Measurements from ENCODE around the gene DNMT3L.
"Not testable (repeated sequence)": the region's sequence is repeated elsewhere in the genome, so short reads cannot be mapped to it uniquely, and the experiment has no call there.

DNMT3L gene

DNA sequence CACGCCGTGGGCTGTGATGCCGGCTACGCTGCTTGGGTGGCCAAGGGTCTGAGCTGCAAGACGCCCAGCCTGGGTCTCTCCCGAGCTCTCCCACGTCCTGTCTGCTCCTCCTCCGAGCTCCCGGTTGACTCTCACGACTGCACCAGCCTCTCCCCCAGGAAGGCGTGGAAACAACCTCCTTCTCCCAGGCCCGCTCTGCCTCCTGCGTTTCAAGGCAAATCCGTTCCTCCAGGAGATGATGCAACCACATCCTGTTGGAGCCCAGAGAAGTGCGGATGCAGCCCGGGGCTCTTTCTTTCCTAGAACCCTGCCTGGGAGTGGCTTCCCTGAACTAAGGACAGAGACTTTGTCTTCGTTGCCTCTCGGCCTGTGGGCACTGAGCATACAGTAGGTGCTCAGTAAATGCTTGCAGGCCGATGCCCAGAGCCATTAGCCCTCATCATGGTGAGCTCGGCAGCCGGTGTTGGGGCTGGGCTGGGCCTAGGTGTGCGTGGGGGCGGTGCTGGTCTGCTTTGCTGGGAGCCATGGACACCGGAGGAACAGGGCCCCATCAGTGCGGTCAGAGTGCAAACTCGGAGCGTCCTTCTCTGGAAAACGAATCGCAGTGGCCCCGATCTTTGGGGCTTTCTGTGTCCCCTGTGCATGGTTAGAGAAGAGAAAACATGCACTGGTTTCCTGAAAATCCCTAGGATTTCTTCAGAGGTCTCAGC, 59.0 kb downstream of the DNMT3L start:
- H3K36me3 ChIP-seq (ENCODE audit: insufficient read depth, low read length); H3K9me3 ChIP-seq (ENCODE audit: low read length); H3K4me2 ChIP-seq (ENCODE audit: low read length); H3K9me2 ChIP-seq (ENCODE audit: low read depth, low read length); H4K20me1 ChIP-seq (ENCODE audit: insufficient read depth, low read length); H3K9ac ChIP-seq (ENCODE audit: low read length); H3K27me3 ChIP-seq (ENCODE audit: insufficient read depth, low read length); H3F3A ChIP-seq (ENCODE audit: insufficient read depth, low read length); H3K4me3 ChIP-seq (ENCODE audit: low read depth, low read length, poor library complexity, severe bottlenecking); H3K79me2 ChIP-seq (ENCODE audit: insufficient read depth, low read length); H3K27ac ChIP-seq (ENCODE audit: low read depth, low read length, poor library complexity, severe bottlenecking); H2AFZ ChIP-seq (ENCODE audit: low read length): not testable (repeated sequence)
- H3K4me1 ChIP-seq (ENCODE audit: insufficient read depth, low read length, severe bottlenecking): peaks cover 19% of the 10 kb centered on the region

DNA sequence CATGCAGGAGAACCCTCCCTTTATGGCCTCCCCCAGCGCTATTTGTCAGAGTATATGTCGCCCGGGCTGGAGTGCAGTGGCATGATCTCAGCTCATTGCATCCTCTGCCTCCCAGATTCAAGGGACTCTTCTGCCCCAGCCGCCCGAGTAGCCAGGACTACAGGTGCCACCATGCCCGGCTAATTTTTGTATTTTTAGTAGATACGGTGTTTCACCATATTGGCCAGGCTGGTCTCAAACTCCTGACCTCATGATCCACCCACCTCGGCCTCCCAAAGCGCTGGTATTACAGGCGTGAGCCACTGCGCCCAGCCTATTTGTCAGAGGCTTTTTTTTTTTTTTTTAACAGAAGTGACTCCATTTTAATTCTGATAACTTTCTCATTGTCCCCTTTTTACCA, 61.7 kb downstream of the DNMT3L start:
- not testable (repeated sequence) for H3K9ac ChIP-seq (ENCODE audit: low read length); H3K79me2 ChIP-seq (ENCODE audit: insufficient read depth, low read length); H3K9me2 ChIP-seq (ENCODE audit: low read depth, low read length); H3K27me3 ChIP-seq (ENCODE audit: insufficient read depth, low read length); H3K4me3 ChIP-seq (ENCODE audit: low read depth, low read length, poor library complexity, severe bottlenecking); H2AFZ ChIP-seq (ENCODE audit: low read length); H3K36me3 ChIP-seq (ENCODE audit: insufficient read depth, low read length); H3K4me2 ChIP-seq (ENCODE audit: low read length); H3F3A ChIP-seq (ENCODE audit: insufficient read depth, low read length); H4K20me1 ChIP-seq (ENCODE audit: insufficient read depth, low read length); H3K9me3 ChIP-seq (ENCODE audit: low read length)
- peak overlapping the region; percentile 51 for H3K27ac ChIP-seq (ENCODE audit: low read depth, low read length, poor library complexity, severe bottlenecking)
- H3K4me1 ChIP-seq (ENCODE audit: insufficient read depth, low read length, severe bottlenecking): peaks cover 22% of the 10 kb centered on the region

DNA sequence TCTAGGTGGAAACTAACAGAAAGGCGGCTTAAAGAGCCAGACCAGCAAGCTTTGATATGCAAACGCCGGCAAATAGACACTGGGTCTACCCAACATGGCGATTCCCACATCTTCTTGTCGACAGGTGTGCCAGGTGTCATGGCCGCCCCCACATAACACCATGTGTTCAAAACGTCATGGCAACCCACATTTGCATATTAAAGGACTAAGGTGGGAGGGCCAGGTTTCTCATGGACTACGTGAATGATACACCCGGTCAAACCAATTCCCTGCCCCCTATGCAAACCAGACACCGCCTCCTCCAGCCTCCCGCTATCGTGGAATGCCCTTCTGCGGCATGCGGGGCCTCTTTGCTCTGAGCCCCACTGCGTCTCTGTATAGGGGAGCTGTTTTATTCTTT, 62.2 kb downstream of the DNMT3L start:
- no peak overlapping the region for H2AFZ ChIP-seq (ENCODE audit: low read length)
- no peaks in the 10 kb centered on the region for H4K20me1 ChIP-seq (ENCODE audit: insufficient read depth, low read length)
- H3K4me3 ChIP-seq (ENCODE audit: low read depth, low read length, poor library complexity, severe bottlenecking): no peak overlapping the region
- no peaks in the 10 kb centered on the region for H3K27me3 ChIP-seq (ENCODE audit: insufficient read depth, low read length)
- peaks cover 22% of the 10 kb centered on the region for H3K4me1 ChIP-seq (ENCODE audit: insufficient read depth, low read length, severe bottlenecking)
- no peaks in the 10 kb centered on the region for H3K9me3 ChIP-seq (ENCODE audit: low read length)
- H3K79me2 ChIP-seq (ENCODE audit: insufficient read depth, low read length): no peaks in the 10 kb centered on the region
- H3K27ac ChIP-seq (ENCODE audit: low read depth, low read length, poor library complexity, severe bottlenecking): peak overlapping the region; percentile 51
- H3K36me3 ChIP-seq (ENCODE audit: insufficient read depth, low read length): no peaks in the 10 kb centered on the region
- H3K4me2 ChIP-seq (ENCODE audit: low read length): no peak overlapping the region; the same call in 1 of the 2 replicates
- H3K9ac ChIP-seq (ENCODE audit: low read length): no peak overlapping the region
- no peaks in the 10 kb centered on the region for H3K9me2 ChIP-seq (ENCODE audit: low read depth, low read length)
- H3F3A ChIP-seq (ENCODE audit: insufficient read depth, low read length): no peaks in the 10 kb centered on the region
- TF ChIP-seq CTCF (IDR thresholded peaks at IDR 0.05; ENCODE audit: low read length) (no peak), EZH2 (IDR thresholded peaks at IDR 0.05; ENCODE audit: borderline replicate concordance, low read length) (no peak)

GRCh38 chr21:44197156-44197516, 64.6 kb downstream of the DNMT3L start:
- H3K9ac ChIP-seq (ENCODE audit: low read length); H3K27me3 ChIP-seq (ENCODE audit: insufficient read depth, low read length); H3K4me3 ChIP-seq (ENCODE audit: low read depth, low read length, poor library complexity, severe bottlenecking); H2AFZ ChIP-seq (ENCODE audit: low read length); H3K9me3 ChIP-seq (ENCODE audit: low read length); H3K27ac ChIP-seq (ENCODE audit: low read depth, low read length, poor library complexity, severe bottlenecking); H3K4me2 ChIP-seq (ENCODE audit: low read length); H3K9me2 ChIP-seq (ENCODE audit: low read depth, low read length); H3K36me3 ChIP-seq (ENCODE audit: insufficient read depth, low read length); H3F3A ChIP-seq (ENCODE audit: insufficient read depth, low read length); H4K20me1 ChIP-seq (ENCODE audit: insufficient read depth, low read length); H3K79me2 ChIP-seq (ENCODE audit: insufficient read depth, low read length): not testable (repeated sequence)
- H3K4me1 ChIP-seq (ENCODE audit: insufficient read depth, low read length, severe bottlenecking): peaks cover 22% of the 10 kb centered on the region

Data from OCI-LY1 (cell line).